HG03066 (cell line): Measurements from ENCODE around the gene TMEM143.

Experiments used
- ATAC-seq: cut with Tn5 transposase; IDR thresholded peaks from one replicate; pipeline ENCODE4 v1.9.1; 2021; ENCODE audit warnings: low read depth; ENCODE audit not compliant: unreplicated experiment

TMEM143 gene

GRCh38 chr19:48361912-48362311 is 1.8 kb downstream of the TMEM143 start:
- no peak for ATAC-seq

GRCh38 chr19:48359123-48359522 is 4.6 kb downstream of the TMEM143 start:
- ATAC-seq = no peak

GRCh38 chr19:48355365-48355954 is 8.3 kb downstream of the TMEM143 start:
- no peak for ATAC-seq

GRCh38 chr19:48354332-48354992 is 9.3 kb downstream of the TMEM143 start:
- ATAC-seq = no peak

- no peak for ATAC-seq
These were observed 10.1 kb downstream of the TMEM143 start for GRCh38 chr19:48353677-48354076.

- ATAC-seq = no peak
These were observed 12.4 kb downstream of the TMEM143 start for GRCh38 chr19:48351341-48351752.

- ATAC-seq = no peak
These were observed 12.9 kb downstream of the TMEM143 start for GRCh38 chr19:48350856-48351255.

GRCh38 chr19:48348737-48349136 is 15.0 kb downstream of the TMEM143 start:
- no peak for ATAC-seq

- ATAC-seq = no peak
These were observed 15.7 kb downstream of the TMEM143 start for GRCh38 chr19:48348045-48348444.

- no peak for ATAC-seq
These were observed 17.5 kb downstream of the TMEM143 start for GRCh38 chr19:48346191-48346590.

- ATAC-seq = no peak
These were observed 18.8 kb downstream of the TMEM143 start for GRCh38 chr19:48344892-48345291.

GRCh38 chr19:48342841-48343540 is 20.7 kb downstream of the TMEM143 start:
- no peak for ATAC-seq

- no peak for ATAC-seq
These were observed 21.4 kb downstream of the TMEM143 start for GRCh38 chr19:48342414-48342738.

GRCh38 chr19:48341515-48342413 is 22.0 kb downstream of the TMEM143 start:
- ATAC-seq = no peak

GRCh38 chr19:48340995-48341394 is 22.7 kb downstream of the TMEM143 start:
- no peak for ATAC-seq

- ATAC-seq = no peak
These were observed 24.8 kb downstream of the TMEM143 start for GRCh38 chr19:48338802-48339503.

GRCh38 chr19:48338253-48338755 is 25.4 kb downstream of the TMEM143 start:
- ATAC-seq = no peak

- ATAC-seq = peak; percentile 49
These were observed 30.0 kb downstream of the TMEM143 start for GRCh38 chr19:48333467-48334384.
